ENCODE measurements around the gene TBC1D23. TPM values are rescaled to one million over a fixed set of nuclear protein-coding genes. Genes with fewer than 3 reads are reported as not detected.

TBC1D23 gene
- total and polyA plus RNA-seq, 12 donors: 19.8 to 117 (median 57.3) TPM

- intact Hi-C loops (cut with DNase I): no loop called here
- Histone ChIP-seq H3K4me1 (replicated peaks in 1 of 2) (no peaks in the 10 kb centered on the region), H3K9me3 (replicated peaks in 1 of 3) (no peaks in the 10 kb centered on the region), H3K36me3 (replicated peaks in 1 of 2) (peaks cover 0 to 46% of the 10 kb centered on the region in 2 donors), H3K27ac (no peak overlapping the region), H3K27me3 (no peaks in the 10 kb centered on the region), H3K4me3 (no peak overlapping the region)
- 95 to 97% (median 96%) methylated on average over 8 to 10 of the region's 10 CpGs for WGBS, 4 donors
- no peak for DNase-seq
- no peak for TF ChIP-seq CTCF (IDR thresholded peaks at IDR 0.05)
Observed at GRCh38 chr3:100352296-100353231, 91.8 kb downstream of the TBC1D23 start.

GRCh38 chr3:100354850-100355249 is 94.1 kb downstream of the TBC1D23 start:
- no peak for DNase-seq
- no peak for TF ChIP-seq CTCF (IDR thresholded peaks at IDR 0.05)
- TF ChIP-seq POLR2A (IDR thresholded peaks at IDR 0.05): no peak
- no peaks in the 10 kb centered on the region for H3K9me3 ChIP-seq (replicated peaks in 1 of 3)
- H3K4me1 ChIP-seq (replicated peaks in 1 of 2): no peaks in the 10 kb centered on the region
- WGBS, 4 donors: 87 to 98% (median 97%) methylated on average over 3 of the region's 3 CpGs
- H3K4me3 ChIP-seq: no peak overlapping the region
- H3K27ac ChIP-seq: no peak overlapping the region
- H3K27me3 ChIP-seq: no peaks in the 10 kb centered on the region
- peaks cover 0 to 32% of the 10 kb centered on the region in 2 donors for H3K36me3 ChIP-seq (replicated peaks in 1 of 2)
- intact Hi-C loops (cut with DNase I): no loop called here

- WGBS, 4 donors: 87 to 93% (median 89%) methylated on average over 2 of the region's 2 CpGs
- intact Hi-C loops (cut with DNase I): no loop called here
- no peak for DNase-seq
- Histone ChIP-seq H3K27me3 (no peaks in the 10 kb centered on the region), H3K27ac (no peak overlapping the region), H3K4me1 (replicated peaks in 1 of 2) (no peaks in the 10 kb centered on the region), H3K9me3 (replicated peaks in 1 of 3) (no peaks in the 10 kb centered on the region), H3K36me3 (replicated peaks in 1 of 2) (peaks cover 0 to 18% of the 10 kb centered on the region in 2 donors), H3K4me3 (no peak overlapping the region)
- no peak for TF ChIP-seq CTCF (IDR thresholded peaks at IDR 0.05)
- no peak for TF ChIP-seq POLR2A (IDR thresholded peaks at IDR 0.05)
Observed at GRCh38 chr3:100358413-100358812, 97.6 kb downstream of the TBC1D23 start.

- intact Hi-C loops (cut with DNase I): no loop called here
- TF ChIP-seq POLR2A (IDR thresholded peaks at IDR 0.05) (no peak), CTCF (IDR thresholded peaks at IDR 0.05) (no peak)
- Histone ChIP-seq H3K27me3 (no peaks in the 10 kb centered on the region), H3K4me1 (replicated peaks in 1 of 2) (no peaks in the 10 kb centered on the region), H3K27ac (no peak overlapping the region), H3K9me3 (replicated peaks in 1 of 3) (no peaks in the 10 kb centered on the region), H3K4me3 (no peak overlapping the region), H3K36me3 (replicated peaks in 1 of 2) (peaks cover 0 to 15% of the 10 kb centered on the region in 2 donors)
- WGBS, 4 donors: 95 to 99% (median 96%) methylated on average over 3 of the region's 3 CpGs
- DNase-seq: no peak
Observed at GRCh38 chr3:100359035-100359434, 98.2 kb downstream of the TBC1D23 start.
